GM12874 (cell line): Measurements from ENCODE around the gene PARD3.
A peak's percentile ranks its signal among the peaks of the same experiment; 100 is the strongest.

Source experiments
- CTCF ChIP-seq: IDR thresholded peaks from 2 replicates; pipeline ENCODE4 v1.5.1; 2011; ENCODE audit warnings: low read depth, mild to moderate bottlenecking, control low read depth, low read length, moderate library complexity; ENCODE audit not compliant: insufficient read depth

The PARD3 gene

GRCh38 chr10:34644224-34644623 lies 170.9 kb downstream of the PARD3 start:
- TF ChIP-seq CTCF, result no peak

- no peak for TF ChIP-seq CTCF
These were observed 171.5 kb downstream of the PARD3 start for GRCh38 chr10:34643620-34644019.

GRCh38 chr10:34641913-34642558 lies 173.1 kb downstream of the PARD3 start:
- TF ChIP-seq CTCF, result no peak

- no peak for TF ChIP-seq CTCF
These were observed 173.8 kb downstream of the PARD3 start for GRCh38 chr10:34641147-34641912.

- peak; percentile 83 for TF ChIP-seq CTCF
These were observed 176.6 kb downstream of the PARD3 start for GRCh38 chr10:34638406-34639054.

GRCh38 chr10:34637418-34637911 lies 177.6 kb downstream of the PARD3 start:
- TF ChIP-seq CTCF, result peak; percentile 94

GRCh38 chr10:34635111-34635510 lies 180.0 kb downstream of the PARD3 start:
- TF ChIP-seq CTCF, result no peak
